Panc1 (cell line): ENCODE results near the gene TTLL11. TPM values are rescaled to one million over a fixed set of nuclear protein-coding genes. Genes with fewer than 3 reads are reported as not detected.

ENCODE experiments used
- ATAC-seq: fragments of 200-7000 bp; cut with Tn5 transposase; 2 replicates; pipeline ENCODE4 v1.9.1; 2020; ENCODE audit warnings: mild to moderate bottlenecking, moderate library complexity
- BruUV-seq: library from RNA; stranded (reverse); fragments of 400-500 nt; replicated peaks from 2 replicates; lab custom pipeline; 2021; lab: Mats Ljungman, UMichigan
- CTCF ChIA-PET: fragments of 300-600 bp; sonication (Branson Sonifier 250); formaldehyde crosslinking; loops from one replicate; lab custom pipeline; 2022; ENCODE audit warnings: antibody characterized with exemption; lab: Charles Lee
- POLR2A ChIA-PET: fragments of 300-600 bp; sonication (Branson Sonifier 250); formaldehyde crosslinking; loops from one replicate; lab custom pipeline; 2022; ENCODE audit warnings: antibody characterized with exemption; lab: Charles Lee
- DNase-seq: peaks from one replicate; pipeline ENCODE4 v3.0.0-alpha.2; 2010; ENCODE audit warnings: low read depth, low spot score
- H3K27ac ChIP-seq: 2 replicates; pipeline ENCODE4 v1.5.1; 2011; ENCODE audit warnings: mild to moderate bottlenecking, low read length, inconsistent platforms
- H3K27me3 ChIP-seq: fragments of 200-500 bp; sonication (Bioruptor generic); 2 replicates; pipeline ENCODE4 v1.6.0; 2014; ENCODE audit warnings: low read length, inconsistent platforms; ENCODE audit not compliant: control insufficient read depth, insufficient read depth
- H3K36me3 ChIP-seq: fragments of 200-500 bp; sonication (Bioruptor generic); 2 replicates; pipeline ENCODE4 v1.5.1; 2014; ENCODE audit warnings: inconsistent platforms, mild to moderate bottlenecking, low read length, moderate library complexity; ENCODE audit not compliant: control insufficient read depth, insufficient read depth
- H3K4me1 ChIP-seq: 2 replicates; pipeline ENCODE4 v1.5.1; 2011; ENCODE audit warnings: inconsistent platforms, mild to moderate bottlenecking, low read length, moderate library complexity; ENCODE audit not compliant: control insufficient read depth, insufficient read depth
- H3K4me3 ChIP-seq, 2 experiments: 2 replicates each; pipeline ENCODE4 v1.5.1; 2011 to 2012; ENCODE audit warnings: low read depth in 2 of 2, low read length in 2 of 2, mild to moderate bottlenecking in 2 of 2, inconsistent platforms in 1 of 2, moderate library complexity in 1 of 2
- H3K9me3 ChIP-seq: fragments of 200-500 bp; sonication (Bioruptor generic); 2 replicates; pipeline ENCODE4 v1.5.1; 2014; ENCODE audit warnings: low read depth, mild to moderate bottlenecking, inconsistent platforms, low read length, moderate library complexity; ENCODE audit not compliant: control insufficient read depth, insufficient read depth
- POLR2AphosphoS5 ChIP-seq: IDR thresholded peaks from 2 replicates; pipeline ENCODE4 v1.6.1; 2012; ENCODE audit warnings: mild to moderate bottlenecking, low read depth, low read length, moderate library complexity
- SIN3A ChIP-seq: IDR thresholded peaks from 2 replicates; pipeline ENCODE4 v1.6.1; 2012; ENCODE audit warnings: low read depth, mild to moderate bottlenecking, low read length, moderate library complexity, borderline replicate concordance; ENCODE audit not compliant: insufficient read depth
- TCF7L2 ChIP-seq: IDR thresholded peaks from 2 replicates; pipeline ENCODE4 v1.6.1; 2011; ENCODE audit warnings: mild to moderate bottlenecking, low read depth, low read length, inconsistent platforms
- in situ Hi-C: cut with HindIII; loops from 2 replicates; pipeline ENCODE4 v1.10.0; 2016; ENCODE audit warnings: low sequenced_read_pairs, low pct_unique_long_range_greater_than_20kb
- intact Hi-C: fragments of 100-400 bp; cut with micrococcal nuclease; formaldehyde crosslinking; loops from one replicate; pipeline ENCODE4 v1.10.0; 2022; ENCODE audit not compliant: unreplicated experiment
- total RNA-seq: library from RNA; stranded (reverse); gene quantifications from one replicate; pipeline ENCODE4 v1.2.1, GENCODE V29; 2021; ENCODE audit not compliant: unreplicated experiment
- TF ChIP-seq, protein P1 (sequence below): fragments of 450-650 bp; IDR thresholded peaks from 2 replicates; pipeline ENCODE4 v1.5.1; 2017; ENCODE audit warnings: mild to moderate bottlenecking
- TF ChIP-seq, protein P2 (sequence below), 2 experiments: IDR thresholded peaks; 2 replicates each; pipeline ENCODE4 v1.6.1; 2011 to 2012; ENCODE audit warnings: low read depth in 2 of 2, control low read depth in 1 of 2, low read length in 1 of 2, mild to moderate bottlenecking in 1 of 2, moderate library complexity in 1 of 2; ENCODE audit not compliant: insufficient read depth in 1 of 2

TTLL11 gene
- total RNA-seq, 1 experiment from 2014 or later, result 1.1 TPM

DNA sequence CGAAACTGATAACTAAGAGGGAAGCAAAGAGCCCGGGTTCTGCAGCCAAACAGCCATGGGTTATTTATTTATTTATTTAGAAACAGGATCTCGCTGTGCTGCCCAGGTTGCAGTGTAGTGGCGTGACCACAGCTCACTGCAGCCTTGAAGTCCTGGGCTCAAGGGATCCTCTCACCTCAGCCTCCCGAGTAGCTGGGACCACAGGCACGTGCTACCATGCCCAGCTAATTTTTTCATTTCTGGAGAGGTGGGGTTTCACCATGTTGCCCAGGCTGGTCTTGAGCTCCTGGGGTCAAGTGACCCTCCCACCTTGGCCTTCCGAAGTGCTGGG, 42.4 kb upstream of the TTLL11 start:
- in situ Hi-C loops, result no loop called here
- TF ChIP-seq, protein P1, sequence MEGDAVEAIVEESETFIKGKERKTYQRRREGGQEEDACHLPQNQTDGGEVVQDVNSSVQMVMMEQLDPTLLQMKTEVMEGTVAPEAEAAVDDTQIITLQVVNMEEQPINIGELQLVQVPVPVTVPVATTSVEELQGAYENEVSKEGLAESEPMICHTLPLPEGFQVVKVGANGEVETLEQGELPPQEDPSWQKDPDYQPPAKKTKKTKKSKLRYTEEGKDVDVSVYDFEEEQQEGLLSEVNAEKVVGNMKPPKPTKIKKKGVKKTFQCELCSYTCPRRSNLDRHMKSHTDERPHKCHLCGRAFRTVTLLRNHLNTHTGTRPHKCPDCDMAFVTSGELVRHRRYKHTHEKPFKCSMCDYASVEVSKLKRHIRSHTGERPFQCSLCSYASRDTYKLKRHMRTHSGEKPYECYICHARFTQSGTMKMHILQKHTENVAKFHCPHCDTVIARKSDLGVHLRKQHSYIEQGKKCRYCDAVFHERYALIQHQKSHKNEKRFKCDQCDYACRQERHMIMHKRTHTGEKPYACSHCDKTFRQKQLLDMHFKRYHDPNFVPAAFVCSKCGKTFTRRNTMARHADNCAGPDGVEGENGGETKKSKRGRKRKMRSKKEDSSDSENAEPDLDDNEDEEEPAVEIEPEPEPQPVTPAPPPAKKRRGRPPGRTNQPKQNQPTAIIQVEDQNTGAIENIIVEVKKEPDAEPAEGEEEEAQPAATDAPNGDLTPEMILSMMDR, result no peak
- TF ChIP-seq, protein P2, sequence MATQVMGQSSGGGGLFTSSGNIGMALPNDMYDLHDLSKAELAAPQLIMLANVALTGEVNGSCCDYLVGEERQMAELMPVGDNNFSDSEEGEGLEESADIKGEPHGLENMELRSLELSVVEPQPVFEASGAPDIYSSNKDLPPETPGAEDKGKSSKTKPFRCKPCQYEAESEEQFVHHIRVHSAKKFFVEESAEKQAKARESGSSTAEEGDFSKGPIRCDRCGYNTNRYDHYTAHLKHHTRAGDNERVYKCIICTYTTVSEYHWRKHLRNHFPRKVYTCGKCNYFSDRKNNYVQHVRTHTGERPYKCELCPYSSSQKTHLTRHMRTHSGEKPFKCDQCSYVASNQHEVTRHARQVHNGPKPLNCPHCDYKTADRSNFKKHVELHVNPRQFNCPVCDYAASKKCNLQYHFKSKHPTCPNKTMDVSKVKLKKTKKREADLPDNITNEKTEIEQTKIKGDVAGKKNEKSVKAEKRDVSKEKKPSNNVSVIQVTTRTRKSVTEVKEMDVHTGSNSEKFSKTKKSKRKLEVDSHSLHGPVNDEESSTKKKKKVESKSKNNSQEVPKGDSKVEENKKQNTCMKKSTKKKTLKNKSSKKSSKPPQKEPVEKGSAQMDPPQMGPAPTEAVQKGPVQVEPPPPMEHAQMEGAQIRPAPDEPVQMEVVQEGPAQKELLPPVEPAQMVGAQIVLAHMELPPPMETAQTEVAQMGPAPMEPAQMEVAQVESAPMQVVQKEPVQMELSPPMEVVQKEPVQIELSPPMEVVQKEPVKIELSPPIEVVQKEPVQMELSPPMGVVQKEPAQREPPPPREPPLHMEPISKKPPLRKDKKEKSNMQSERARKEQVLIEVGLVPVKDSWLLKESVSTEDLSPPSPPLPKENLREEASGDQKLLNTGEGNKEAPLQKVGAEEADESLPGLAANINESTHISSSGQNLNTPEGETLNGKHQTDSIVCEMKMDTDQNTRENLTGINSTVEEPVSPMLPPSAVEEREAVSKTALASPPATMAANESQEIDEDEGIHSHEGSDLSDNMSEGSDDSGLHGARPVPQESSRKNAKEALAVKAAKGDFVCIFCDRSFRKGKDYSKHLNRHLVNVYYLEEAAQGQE (IDR thresholded peaks at IDR 0.05; ENCODE audit: insufficient read depth in 1 of 2, low read depth in 2 of 2, low read length in 1 of 2), result no peak
- TF ChIP-seq TCF7L2 (no peak), POLR2AphosphoS5 (no peak), SIN3A (no peak)
- ChIA-PET POLR2A (no interaction called here), CTCF (no interaction called here)
- no peaks in the 10 kb centered on the region for H3K9me3 ChIP-seq
- DNase-seq (no peak), ATAC-seq (no peak)
- H3K27me3 ChIP-seq, result no peaks in the 10 kb centered on the region
- no peak overlapping the region for H3K27ac ChIP-seq
- no peak overlapping the region for H3K4me3 ChIP-seq
- H3K4me1 ChIP-seq, result peaks cover 3% of the 10 kb centered on the region; the same call in 1 of the 2 replicates
- intact Hi-C loops, result no loop called here
- H3K36me3 ChIP-seq, result no peaks in the 10 kb centered on the region
- no TSS peak for BruUV-seq

DNA sequence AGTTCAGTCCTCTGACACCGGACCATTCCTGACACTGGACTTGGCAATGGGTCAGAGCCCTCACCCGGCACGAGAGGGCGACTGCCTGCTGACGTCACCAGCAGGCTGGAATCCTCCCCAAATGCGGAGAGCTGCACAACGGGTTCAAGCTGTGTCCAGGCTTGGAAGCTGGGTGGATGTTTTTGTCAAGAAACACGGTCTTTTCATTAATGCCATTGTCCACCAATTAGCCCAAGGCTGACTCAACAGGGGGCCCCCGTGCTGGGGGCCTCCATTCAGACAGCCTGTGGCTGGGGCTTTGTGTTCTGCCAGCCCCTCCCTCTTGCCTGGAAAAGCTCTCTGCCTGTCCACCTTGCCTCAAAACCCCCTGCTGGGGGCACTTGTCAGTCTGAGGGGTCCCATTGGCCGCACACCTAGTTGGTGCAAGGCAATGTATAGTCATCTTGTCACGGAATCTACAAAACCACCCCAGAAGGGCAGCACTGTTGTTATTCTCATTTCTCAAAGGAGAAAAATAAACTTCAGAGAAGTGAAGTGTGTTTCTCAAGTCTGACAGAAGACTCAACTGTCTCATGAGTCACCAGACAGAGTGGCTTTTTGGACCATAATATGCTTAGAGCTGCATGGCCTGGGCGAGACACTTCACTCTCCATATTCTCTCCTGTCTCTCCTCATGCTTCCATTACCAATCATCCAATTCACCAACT, 41.9 kb upstream of the TTLL11 start:
- H3K36me3 ChIP-seq, result no peaks in the 10 kb centered on the region
- no peaks in the 10 kb centered on the region for H3K27me3 ChIP-seq
- no peak overlapping the region for H3K4me3 ChIP-seq
- H3K9me3 ChIP-seq, result no peaks in the 10 kb centered on the region
- TF ChIP-seq TCF7L2 (no peak), SIN3A (no peak), POLR2AphosphoS5 (no peak)
- TF ChIP-seq, protein P2 (IDR thresholded peaks at IDR 0.05; ENCODE audit: insufficient read depth in 1 of 2, low read depth in 2 of 2, low read length in 1 of 2), result no peak
- TF ChIP-seq, protein P1, result no peak
- in situ Hi-C loops (no loop called here), intact Hi-C loops (no loop called here)
- ChIA-PET CTCF (interaction anchor here (0.6 kb wide), 1 partner anchor 184 kb away, joined by 8 read pairs; no protein-coding TSS in a partner anchor), POLR2A (no interaction called here)
- no peak for ATAC-seq
- H3K4me1 ChIP-seq, result peaks cover 3% of the 10 kb centered on the region; the same call in 1 of the 2 replicates
- no peak overlapping the region for H3K27ac ChIP-seq
- no TSS peak for BruUV-seq
- no peak for DNase-seq
